Astrocyte (in vitro differentiated cells and primary cell): ENCODE data around the gene EHBP1. TPM values are rescaled to one million over a fixed set of nuclear protein-coding genes. Genes with fewer than 3 reads are reported as not detected.
A peak's percentile ranks its signal among the peaks of the same experiment; 100 is the strongest.

Experiments used
- DNase-seq: peaks from one replicate; pipeline ENCODE4 v3.0.0-alpha.2; 2010; ENCODE audit warnings: low read depth
- FAIRE-seq: peaks from 2 replicates; lab custom pipeline; 2011; peaks lifted over from hg19 to GRCh38; lab: Jason Lieb, UNC
- H2AFZ ChIP-seq: 2 replicates; pipeline ENCODE4 v1.6.0; 2012; ENCODE audit warnings: low read depth, low read length, inconsistent platforms
- H3K27ac ChIP-seq: 2 replicates; pipeline ENCODE4 v1.5.1; 2011; ENCODE audit warnings: low read depth, low read length, inconsistent platforms
- H3K27me3 ChIP-seq: 2 replicates; pipeline ENCODE4 v1.6.0; 2011; ENCODE audit warnings: low read length, inconsistent platforms; ENCODE audit not compliant: insufficient read depth
- H3K36me3 ChIP-seq: 2 replicates; pipeline ENCODE4 v1.5.1; 2011; ENCODE audit warnings: low read length, inconsistent platforms; ENCODE audit not compliant: insufficient read depth
- H3K4me1 ChIP-seq: 2 replicates; pipeline ENCODE4 v1.5.1; 2011; ENCODE audit warnings: low read length, inconsistent platforms; ENCODE audit not compliant: insufficient read depth
- H3K4me2 ChIP-seq: 2 replicates; pipeline ENCODE4 v1.6.0; 2012; ENCODE audit warnings: low read length, inconsistent platforms
- H3K4me3 ChIP-seq: 2 replicates; pipeline ENCODE4 v1.5.1; 2011; ENCODE audit warnings: low read depth, mild to moderate bottlenecking, low read length, inconsistent platforms; ENCODE audit not compliant: insufficient read depth
- H3K79me2 ChIP-seq: 2 replicates; pipeline ENCODE4 v1.6.0; 2012; ENCODE audit warnings: mild to moderate bottlenecking, low read length, inconsistent platforms; ENCODE audit not compliant: insufficient read depth
- H3K9ac ChIP-seq: 2 replicates; pipeline ENCODE4 v1.6.0; 2012; ENCODE audit warnings: mild to moderate bottlenecking, low read length, inconsistent platforms
- H3K9me3 ChIP-seq: 2 replicates; pipeline ENCODE4 v1.5.1; 2012; ENCODE audit warnings: low read depth, mild to moderate bottlenecking, low read length, inconsistent platforms; ENCODE audit not compliant: insufficient read depth
- H4K20me1 ChIP-seq: 2 replicates; pipeline ENCODE4 v1.6.0; 2012; ENCODE audit warnings: low read length, inconsistent platforms; ENCODE audit not compliant: insufficient read depth
- H3K27ac Mint-ChIP-seq: one replicate; pipeline ENCODE4 v1.8.0; 2021; ENCODE audit warnings: mild to moderate bottlenecking, mixed read lengths; ENCODE audit not compliant: unreplicated experiment
- H3K27me3 Mint-ChIP-seq: one replicate; pipeline ENCODE4 v1.8.0; 2021; ENCODE audit warnings: low read depth, mixed read lengths; ENCODE audit not compliant: unreplicated experiment
- H3K36me3 Mint-ChIP-seq: one replicate; pipeline ENCODE4 v1.8.0; 2021; ENCODE audit warnings: low read depth, mixed read lengths; ENCODE audit not compliant: unreplicated experiment
- H3K4me1 Mint-ChIP-seq: one replicate; pipeline ENCODE4 v1.8.0; 2021; ENCODE audit warnings: low read depth, mixed read lengths; ENCODE audit not compliant: unreplicated experiment
- H3K4me3 Mint-ChIP-seq: one replicate; pipeline ENCODE4 v1.8.0; 2021; ENCODE audit warnings: mild to moderate bottlenecking, moderate library complexity, mixed read lengths; ENCODE audit not compliant: unreplicated experiment
- H3K9me3 Mint-ChIP-seq: one replicate; pipeline ENCODE4 v1.8.0; 2021; ENCODE audit warnings: mild to moderate bottlenecking, mixed read lengths; ENCODE audit not compliant: unreplicated experiment
- CTCF ChIP-seq: IDR thresholded peaks from 2 replicates; pipeline ENCODE4 v1.5.1; 2011; ENCODE audit warnings: low read depth, mild to moderate bottlenecking, inconsistent platforms, low read length, moderate library complexity; ENCODE audit not compliant: insufficient read depth
- EZH2 ChIP-seq: IDR thresholded peaks from 2 replicates; pipeline ENCODE4 v1.6.1; 2012; ENCODE audit warnings: mild to moderate bottlenecking, low read length, inconsistent platforms; ENCODE audit not compliant: insufficient read depth
- total RNA-seq: library from RNA; stranded (reverse); gene quantifications from 2 replicates; pipeline ENCODE4 v1.2.1, GENCODE V29; 2021

EHBP1 gene
- total RNA-seq, 1 donor from 2014 or later: 44.1 TPM

GRCh38 chr2:63049970-63050333, 344.4 kb downstream of the EHBP1 start:
- H3K4me3 ChIP-seq: peak overlapping the region; percentile 54
- Mint-ChIP-seq H3K36me3 (peaks cover 18% of the 10 kb centered on the region), H3K4me1 (peaks cover 7% of the 10 kb centered on the region), H3K27ac (peak overlapping the region; percentile 50), H3K9me3 (peaks cover 30% of the 10 kb centered on the region), H3K27me3 (peaks cover 82% of the 10 kb centered on the region), H3K4me3 (peak overlapping the region; percentile 78)
- peaks cover 16% of the 10 kb centered on the region for H3K4me1 ChIP-seq
- no peaks in the 10 kb centered on the region for H3K9me3 ChIP-seq
- peaks cover 57% of the 10 kb centered on the region for H4K20me1 ChIP-seq
- no peak for TF ChIP-seq EZH2
- TF ChIP-seq CTCF: no peak
- FAIRE-seq (no peak), DNase-seq (peak; percentile 11)
- peaks cover 74% of the 10 kb centered on the region for H3K27me3 ChIP-seq
- H3K79me2 ChIP-seq: peaks cover 50% of the 10 kb centered on the region
- no peaks in the 10 kb centered on the region for H3K36me3 ChIP-seq
- peak overlapping the region; percentile 55 for H3K9ac ChIP-seq
- H3K4me2 ChIP-seq: peak overlapping the region; percentile 79
- H2AFZ ChIP-seq: no peak overlapping the region
- H3K27ac ChIP-seq: no peak overlapping the region

GRCh38 chr2:63050334-63051041, 345.0 kb downstream of the EHBP1 start, which contains the start of gene OTX1:
Gene OTX1, plus strand, starts transcription at chr2:63050830. Its CDS starts 2,161 bp downstream, at chr2:63052991.
- peak within 1 kb of the TSS; percentile 79 for H3K4me3 Mint-ChIP-seq
- peaks cover 13% of the 10 kb centered on the region for H3K36me3 Mint-ChIP-seq
- peak within 1 kb of the TSS; percentile 92 for H3K4me2 ChIP-seq
- peak within 1 kb of the TSS; percentile 50 for H3K27ac Mint-ChIP-seq
- H3K4me1 Mint-ChIP-seq: peaks cover 7% of the 10 kb centered on the region
- H3K4me3 ChIP-seq: peak within 1 kb of the TSS; percentile 61
- no peaks in the 10 kb centered on the region for H3K36me3 ChIP-seq
- peaks cover 50% of the 10 kb centered on the region for H3K79me2 ChIP-seq
- peaks cover 82% of the 10 kb centered on the region for H3K27me3 Mint-ChIP-seq
- H3K27me3 ChIP-seq: peaks cover 80% of the 10 kb centered on the region
- no peaks in the 10 kb centered on the region for H3K9me3 ChIP-seq
- H3K4me1 ChIP-seq: peaks cover 17% of the 10 kb centered on the region
- TF ChIP-seq EZH2 (no peak), CTCF (no peak)
- peaks cover 30% of the 10 kb centered on the region for H3K9me3 Mint-ChIP-seq
- H4K20me1 ChIP-seq: peaks cover 57% of the 10 kb centered on the region
- no peak within 1 kb of the TSS for H3K27ac ChIP-seq
- peak within 1 kb of the TSS; percentile 56 for H2AFZ ChIP-seq
- DNase-seq (no peak), FAIRE-seq (no peak)
- peak within 1 kb of the TSS; percentile 61 for H3K9ac ChIP-seq
